T-helper 22 cell (primary cell): ENCODE data around the gene RIN3.

Experiments
- DNase-seq: peaks from one replicate; pipeline ENCODE4 v3.0.0-alpha.2; 2020; ENCODE audit warnings: low read depth

Gene RIN3

GRCh38 chr14:92487513-92488133 lies 26.0 kb upstream of the RIN3 start:
- DNase-seq = no peak

GRCh38 chr14:92489394-92490238 lies 24.0 kb upstream of the RIN3 start:
- no peak for DNase-seq

DNA sequence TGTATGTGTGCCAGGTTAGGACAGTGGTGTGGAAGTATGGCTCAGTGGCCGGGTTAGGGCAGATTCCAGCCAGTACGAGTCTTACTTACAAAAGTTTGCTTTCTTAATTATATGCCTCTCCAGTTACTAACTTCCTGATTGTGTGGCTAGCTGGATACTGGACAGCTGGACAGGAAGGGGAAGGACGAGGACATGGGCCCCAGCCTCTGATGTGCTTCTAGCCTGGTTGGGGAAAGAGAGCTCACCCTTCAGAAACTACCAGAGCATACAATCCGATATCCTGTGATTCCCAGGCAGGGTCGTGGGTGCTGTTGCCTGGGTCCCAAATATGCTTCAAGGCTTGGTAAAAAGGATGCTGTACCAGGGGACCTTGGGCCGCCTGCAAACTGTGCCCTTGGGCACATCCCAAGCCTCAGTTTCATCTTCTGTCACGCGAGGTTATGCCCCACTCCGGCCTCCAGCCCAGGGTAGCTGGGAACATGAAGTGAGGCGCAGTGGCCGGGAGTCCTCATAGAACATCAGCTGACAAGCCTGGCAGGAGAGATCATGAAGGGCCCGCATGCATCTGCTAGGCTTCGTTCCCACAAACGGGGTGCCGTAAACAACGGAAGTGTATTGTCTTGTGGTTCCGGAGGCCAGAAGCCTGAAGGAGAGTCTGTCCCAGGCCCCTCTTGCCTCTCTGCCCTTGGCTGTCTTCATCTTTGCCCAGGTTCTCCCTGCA lies 23.2 kb upstream of the RIN3 start:
- no peak for DNase-seq

- no peak for DNase-seq
Observed at GRCh38 chr14:92491782-92492181, 21.8 kb upstream of the RIN3 start.

DNA sequence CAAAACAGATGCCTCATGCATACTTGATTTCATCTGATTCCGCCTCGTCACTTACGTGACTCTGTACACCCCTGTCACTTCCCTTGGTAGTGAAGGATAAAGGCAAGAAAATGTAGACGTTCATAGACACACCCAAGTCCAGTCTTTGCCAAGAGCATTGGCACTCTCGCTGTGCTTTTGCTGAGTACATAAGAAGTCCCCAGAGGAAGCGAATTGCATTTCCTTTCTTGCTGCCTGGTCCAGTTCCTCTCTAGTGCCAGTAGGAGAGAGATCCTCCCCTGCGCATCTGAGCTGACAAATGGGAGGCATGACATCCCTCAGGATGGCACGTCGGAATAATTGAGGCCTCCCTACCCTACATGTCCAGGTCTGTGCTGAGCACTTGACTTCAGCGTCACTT lies 21.3 kb upstream of the RIN3 start:
- no peak for DNase-seq

DNA sequence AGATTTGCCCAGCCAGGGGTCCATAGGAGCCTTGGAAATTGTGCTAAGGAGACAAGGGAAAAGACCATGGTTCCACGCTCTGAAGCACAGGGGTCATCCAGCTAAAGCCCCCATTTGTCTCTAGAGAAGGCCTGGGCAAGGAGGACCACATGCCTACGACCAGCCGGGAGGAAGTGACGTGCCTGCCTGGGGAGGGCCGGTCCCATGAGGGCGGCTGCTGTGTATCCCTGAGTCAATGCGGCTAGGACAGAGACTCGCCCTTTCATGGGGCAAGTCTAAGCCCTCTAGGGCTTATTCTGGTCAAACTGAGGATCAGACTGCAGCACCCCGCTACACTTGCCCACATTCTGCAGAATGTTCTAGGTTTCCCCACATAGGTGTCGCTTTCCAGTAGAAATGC lies 20.6 kb upstream of the RIN3 start:
- no peak for DNase-seq

DNA sequence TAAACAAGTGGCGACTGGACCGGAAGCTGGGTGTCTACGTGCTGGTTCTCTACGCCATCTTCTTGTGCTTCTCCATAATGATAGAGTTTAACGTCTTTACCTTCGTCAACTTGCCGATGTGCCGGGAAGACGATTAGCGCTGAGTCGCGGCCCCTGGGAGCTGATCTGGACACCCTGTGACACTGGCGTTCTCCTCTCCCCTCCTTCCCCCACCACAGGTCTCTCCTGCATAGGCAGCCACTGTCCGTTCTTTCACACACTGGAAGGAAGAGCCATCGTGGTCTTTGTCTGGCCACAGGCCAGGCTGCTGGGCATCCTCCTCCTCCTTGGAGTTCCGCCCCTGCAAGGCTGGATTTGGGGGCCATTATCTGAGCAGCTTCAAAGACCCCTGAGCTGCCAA lies 20.1 kb upstream of the RIN3 start:
- no peak for DNase-seq

- no peak for DNase-seq
Observed at GRCh38 chr14:92494512-92494911, 19.1 kb upstream of the RIN3 start.

DNA sequence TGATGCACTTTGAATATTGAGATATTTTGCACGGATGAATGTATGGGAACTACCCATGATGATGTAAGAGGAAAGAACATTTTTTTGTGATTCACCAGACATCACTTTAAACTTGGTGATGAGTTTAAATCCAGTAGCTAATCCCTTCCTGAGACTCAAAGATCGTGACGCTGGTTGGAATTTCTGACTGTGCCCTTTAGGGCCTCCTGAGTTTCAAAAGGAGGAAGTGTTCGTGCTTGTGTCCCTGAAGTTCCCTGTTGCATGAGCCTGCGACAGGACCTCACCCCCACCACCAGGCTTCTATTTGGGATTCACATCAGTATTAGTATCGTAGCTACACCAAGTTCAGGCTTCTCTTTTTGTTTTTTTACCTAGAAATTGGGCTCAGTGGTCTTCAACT lies 18.6 kb upstream of the RIN3 start:
- no peak for DNase-seq

DNA sequence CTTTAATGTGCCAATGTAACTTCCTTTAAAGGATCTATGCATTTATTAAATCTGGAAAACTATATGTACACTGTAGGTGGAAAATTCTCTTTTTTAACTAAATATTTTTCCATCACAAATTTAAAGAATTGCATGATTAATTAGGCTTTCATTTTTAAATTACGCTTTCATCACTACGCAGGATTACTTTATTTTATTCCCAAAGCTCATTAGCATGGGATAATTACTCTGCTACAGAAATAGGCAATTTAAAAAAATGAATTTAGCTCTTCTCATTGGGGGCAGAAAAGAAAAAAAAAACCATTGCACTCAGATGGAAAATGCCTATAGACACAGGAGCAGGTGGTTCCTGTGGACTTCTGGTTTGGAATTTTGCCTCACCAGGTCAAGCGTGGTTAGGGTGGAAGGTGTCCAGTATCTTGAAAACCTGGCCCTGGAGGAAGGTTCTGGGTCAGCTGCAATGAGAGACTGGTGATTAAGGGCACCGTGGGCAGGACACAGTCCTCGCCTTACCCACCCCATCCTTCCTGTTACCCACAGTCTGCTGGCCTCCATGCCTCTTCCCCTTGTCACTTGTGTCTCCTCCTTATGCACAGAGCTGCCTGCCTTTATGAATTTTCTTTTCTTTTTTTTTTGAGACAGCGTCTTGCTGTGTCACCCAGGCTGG lies 17.3 kb upstream of the RIN3 start:
- no peak for DNase-seq

GRCh38 chr14:92497391-92497790 lies 16.2 kb upstream of the RIN3 start:
- no peak for DNase-seq

GRCh38 chr14:92499234-92499633 lies 14.3 kb upstream of the RIN3 start:
- DNase-seq = no peak

GRCh38 chr14:92500491-92500941 lies 13.1 kb upstream of the RIN3 start:
- DNase-seq = no peak

DNA sequence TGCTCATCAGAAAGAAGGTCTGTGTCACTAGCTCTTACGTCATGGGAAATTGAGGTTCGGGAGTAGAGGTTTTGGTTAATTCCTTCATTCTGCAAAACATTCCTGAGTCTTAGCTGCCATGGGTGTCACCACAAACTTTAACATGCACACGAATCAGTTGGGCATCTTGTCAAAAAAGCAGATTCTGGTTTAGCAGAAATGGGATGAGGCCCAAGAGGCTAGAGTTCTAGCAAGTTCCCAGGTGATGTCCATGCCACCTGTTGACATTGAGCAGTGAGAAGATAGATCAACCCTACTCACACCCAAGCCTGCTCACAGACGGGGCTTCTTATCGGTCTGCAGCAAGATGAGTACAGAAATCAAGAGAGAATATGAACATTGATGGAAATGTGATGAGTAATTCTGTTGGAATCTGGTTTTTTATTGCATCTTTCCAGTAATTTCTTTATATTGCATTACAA lies 11.7 kb upstream of the RIN3 start:
- DNase-seq = no peak

- DNase-seq = no peak
Observed at GRCh38 chr14:92502541-92503286, 10.9 kb upstream of the RIN3 start.

- no peak for DNase-seq
Observed at GRCh38 chr14:92503756-92504491, 9.7 kb upstream of the RIN3 start.

DNA sequence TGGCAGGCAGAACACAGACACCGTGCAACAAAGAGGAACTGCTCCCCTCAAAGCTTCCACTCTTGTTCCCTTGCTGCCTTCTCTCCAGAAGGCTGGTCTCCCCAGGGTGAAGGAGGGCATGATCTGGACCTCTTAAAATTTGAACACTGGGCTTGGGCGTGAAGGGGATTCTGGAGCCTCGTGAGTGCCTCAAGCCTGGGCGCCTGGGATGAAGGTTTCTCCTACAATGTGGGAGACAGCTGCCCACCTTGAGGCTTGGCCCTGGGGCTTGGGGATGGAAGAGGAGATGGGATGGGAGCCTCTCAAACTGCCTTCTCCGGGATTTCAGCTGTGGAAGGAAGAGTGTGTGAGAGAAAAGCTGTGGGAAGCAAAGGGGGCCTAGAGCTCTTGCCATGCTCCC lies 7.8 kb upstream of the RIN3 start:
- DNase-seq = no peak

DNA sequence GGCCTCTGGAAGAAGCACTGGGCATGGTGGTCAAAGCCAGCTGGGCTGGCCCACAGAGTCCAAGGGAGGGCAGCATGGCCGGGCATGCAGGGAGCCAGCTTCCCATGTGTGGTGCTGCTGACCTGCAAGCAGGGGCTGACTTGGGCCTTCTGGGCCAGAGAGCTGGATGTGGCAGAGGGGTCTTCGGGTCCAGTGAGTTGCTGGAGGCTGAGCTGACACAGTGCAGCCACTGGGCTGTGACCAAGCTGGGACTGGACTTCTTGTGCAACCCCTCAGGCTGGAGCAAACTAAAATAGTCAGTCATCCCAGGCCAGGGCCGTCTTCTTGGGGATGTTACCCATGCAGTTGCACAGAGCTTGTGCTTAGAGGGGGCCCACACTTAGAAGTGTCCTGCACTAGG lies 7.3 kb upstream of the RIN3 start:
- no peak for DNase-seq

DNA sequence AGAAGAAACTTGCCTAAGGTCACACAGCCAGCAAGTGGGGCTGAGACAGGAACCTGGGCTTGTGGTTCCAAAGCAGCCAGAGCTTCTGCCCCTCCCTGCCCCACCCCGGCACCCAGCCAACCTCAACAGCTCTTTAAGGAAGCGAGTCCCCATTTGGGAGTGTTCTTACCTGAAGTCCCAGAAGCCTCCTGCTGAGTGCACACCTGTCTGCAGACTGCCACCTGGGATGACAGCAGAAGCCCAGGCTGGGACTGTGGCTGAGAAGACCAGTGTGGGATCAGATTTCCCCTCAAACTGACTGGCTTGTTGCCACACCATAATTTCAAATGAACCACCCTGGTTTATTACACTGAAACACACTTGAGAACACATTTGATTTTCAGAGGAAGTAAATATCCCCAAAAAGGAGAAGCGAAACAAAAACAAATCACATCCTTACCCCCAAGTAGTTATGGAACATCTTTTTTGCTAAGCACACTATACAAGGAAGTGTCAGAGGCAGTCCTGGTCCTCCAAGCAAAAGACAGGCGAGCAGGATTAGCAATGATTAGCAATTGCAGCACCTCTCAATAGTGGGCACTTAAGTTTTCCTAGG lies 6.3 kb upstream of the RIN3 start:
- no peak for DNase-seq

- no peak for DNase-seq
Observed at GRCh38 chr14:92510972-92511371, 2.6 kb upstream of the RIN3 start.
